ENCODE measurements around the gene PACS1.

The PACS1 gene

DNA sequence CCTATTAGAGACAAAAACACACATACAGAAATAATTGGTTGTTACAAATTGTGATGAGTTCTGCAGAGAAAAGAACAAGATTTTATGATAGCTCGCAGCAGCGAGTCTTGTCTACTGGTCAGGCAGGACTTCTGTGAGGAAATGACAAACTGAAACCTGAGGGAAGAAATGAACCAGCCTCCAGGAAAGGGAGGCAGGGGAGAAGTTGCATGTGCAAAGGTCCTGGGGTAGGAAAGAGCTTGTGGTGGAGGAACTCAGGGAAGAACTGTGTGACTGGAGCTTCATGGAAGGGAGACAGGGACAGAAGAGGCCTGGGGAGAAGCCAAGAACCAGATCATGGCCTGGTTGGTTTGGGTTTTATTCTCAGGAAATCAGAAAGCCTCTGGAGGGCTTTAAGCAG is 189.2 kb downstream of the PACS1 start:
- DNase-seq (ENCODE audit: extremely low spot score): no peak
- ChIA-PET CTCF (interaction anchor here (0.8 to 2.0 kb wide), 3 partner anchors 20 to 37 kb away, joined by 3 to 10 read pairs (median 3); partner anchors contain the start of gene YIF1A), POLR2A (interaction anchor here (2.9 kb wide), 1 partner anchor 30 kb away, joined by 9 read pairs; the partner anchor contains the start of gene YIF1A)
- no peak for TF ChIP-seq NFRKB (IDR thresholded peaks at IDR 0.05)

GRCh38 chr11:66259956-66260355 is 189.9 kb downstream of the PACS1 start:
- no peak for TF ChIP-seq L3MBTL2 (conservative IDR thresholded peaks at IDR 0.05)
- no peak for DNase-seq (ENCODE audit: extremely low spot score)
- CTCF ChIA-PET: interaction anchor here (2.0 kb wide), 1 partner anchor 38 kb away, joined by 10 read pairs; no protein-coding TSS in a partner anchor
- POLR2A ChIA-PET: interaction anchor here (2.9 kb wide), 1 partner anchor 29 kb away, joined by 9 read pairs; the partner anchor contains the start of gene YIF1A

GRCh38 chr11:66261578-66261977 is 191.5 kb downstream of the PACS1 start:
- CTCF ChIA-PET: interaction anchor here (0.9 kb wide), 1 partner anchor 40 kb away, joined by 5 read pairs; no protein-coding TSS in a partner anchor
- POLR2A ChIA-PET: interaction anchor here (2.9 kb wide), 1 partner anchor 27 kb away, joined by 9 read pairs; the partner anchor contains the start of gene YIF1A
- no peak for TF ChIP-seq HDGF (IDR thresholded peaks at IDR 0.05; ENCODE audit: borderline replicate concordance)
- DNase-seq (ENCODE audit: extremely low spot score): no peak

GRCh38 chr11:66262191-66262590 is 192.1 kb downstream of the PACS1 start:
- CTCF ChIA-PET: interaction anchor here (0.9 kb wide), 1 partner anchor 40 kb away, joined by 5 read pairs; no protein-coding TSS in a partner anchor
- TF ChIP-seq L3MBTL2 (conservative IDR thresholded peaks at IDR 0.05) (no peak), ELF4 (IDR thresholded peaks at IDR 0.05) (no peak), SUZ12 (IDR thresholded peaks at IDR 0.05) (no peak), PKNOX1 (IDR thresholded peaks at IDR 0.05) (no peak), HDGF (IDR thresholded peaks at IDR 0.05; ENCODE audit: borderline replicate concordance) (no peak), FOXA1 (IDR thresholded peaks at IDR 0.05) (no peak), SP1 (IDR thresholded peaks at IDR 0.05) (no peak), ZNF384 (IDR thresholded peaks at IDR 0.05) (no peak), NFRKB (IDR thresholded peaks at IDR 0.05) (no peak), BHLHE40 (IDR thresholded peaks at IDR 0.05; ENCODE audit: borderline replicate concordance) (no peak), CTBP1 (IDR thresholded peaks at IDR 0.05; ENCODE audit: borderline replicate concordance) (no peak), FOXM1 (IDR thresholded peaks at IDR 0.05; ENCODE audit: borderline replicate concordance) (no peak), LEF1 (IDR thresholded peaks at IDR 0.05; ENCODE audit: borderline replicate concordance) (no peak), TARDBP (IDR thresholded peaks at IDR 0.05) (no peak), ARNT (IDR thresholded peaks at IDR 0.05) (no peak), FOXK2 (IDR thresholded peaks at IDR 0.05) (no peak)
- POLR2A ChIA-PET: no interaction called here

GRCh38 chr11:66262696-66263095 is 192.6 kb downstream of the PACS1 start:
- CTCF ChIA-PET: no interaction called here
- TF ChIP-seq ELF4 (IDR thresholded peaks at IDR 0.05) (no peak), ZNF384 (IDR thresholded peaks at IDR 0.05) (no peak), SUZ12 (IDR thresholded peaks at IDR 0.05) (no peak)
- POLR2A ChIA-PET: interaction anchor here (0.7 kb wide), 1 partner anchor 26 kb away, joined by 4 read pairs; the partner anchor contains the start of gene YIF1A
- DNase-seq (ENCODE audit: extremely low spot score): no peak

More at GRCh38 chr11:66262191-66262590, 192.1 kb downstream of the PACS1 start:
- DNase-seq (ENCODE audit: extremely low spot score): no peak

DNA sequence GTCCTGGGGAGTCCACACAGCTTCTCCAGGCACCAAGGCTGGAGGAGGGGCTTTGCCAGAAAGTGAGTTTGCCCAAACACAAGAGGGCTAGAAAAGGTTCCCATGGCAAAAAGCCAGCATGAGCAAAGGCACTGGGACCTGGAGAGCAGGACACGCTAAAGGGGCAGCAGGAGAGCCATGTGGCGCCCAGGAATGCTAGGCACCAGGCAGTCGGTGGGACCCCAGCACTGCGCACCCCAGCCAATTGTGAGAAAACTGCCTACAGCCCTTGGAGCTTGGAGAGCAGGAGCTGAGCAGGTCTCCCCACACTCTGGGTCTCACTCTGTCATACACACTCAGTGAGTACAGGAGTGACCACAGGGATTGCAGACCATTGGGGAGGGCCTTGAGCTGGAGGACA is 193.2 kb downstream of the PACS1 start:
- TF ChIP-seq ARNT (IDR thresholded peaks at IDR 0.05) (no peak), ZNF384 (IDR thresholded peaks at IDR 0.05) (no peak), PKNOX1 (IDR thresholded peaks at IDR 0.05) (no peak), SP1 (IDR thresholded peaks at IDR 0.05) (no peak), BHLHE40 (IDR thresholded peaks at IDR 0.05; ENCODE audit: borderline replicate concordance) (no peak), ELF4 (IDR thresholded peaks at IDR 0.05) (no peak), LEF1 (IDR thresholded peaks at IDR 0.05; ENCODE audit: borderline replicate concordance) (no peak), HDGF (IDR thresholded peaks at IDR 0.05; ENCODE audit: borderline replicate concordance) (no peak)
- POLR2A ChIA-PET: interaction anchor here (0.7 kb wide), 1 partner anchor 26 kb away, joined by 4 read pairs; the partner anchor contains the start of gene YIF1A
- DNase-seq (ENCODE audit: extremely low spot score): no peak
- CTCF ChIA-PET: interaction anchor here (0.8 kb wide), 1 partner anchor 41 kb away, joined by 3 read pairs; no protein-coding TSS in a partner anchor

GRCh38 chr11:66263785-66264184 is 193.7 kb downstream of the PACS1 start:
- TF ChIP-seq FOXM1 (IDR thresholded peaks at IDR 0.05; ENCODE audit: borderline replicate concordance): no peak
- TF ChIP-seq LEF1 (IDR thresholded peaks at IDR 0.05; ENCODE audit: borderline replicate concordance): no peak
- TF ChIP-seq ARNT (IDR thresholded peaks at IDR 0.05): no peak
- TF ChIP-seq SP1 (IDR thresholded peaks at IDR 0.05): no peak
- no peak for TF ChIP-seq PKNOX1 (IDR thresholded peaks at IDR 0.05)
- TF ChIP-seq HDGF (IDR thresholded peaks at IDR 0.05; ENCODE audit: borderline replicate concordance): no peak
- no peak for TF ChIP-seq NFRKB (IDR thresholded peaks at IDR 0.05)
- no peak for TF ChIP-seq CTBP1 (IDR thresholded peaks at IDR 0.05; ENCODE audit: borderline replicate concordance)
- TF ChIP-seq ZNF384 (IDR thresholded peaks at IDR 0.05): no peak
- no peak for TF ChIP-seq FOXA1 (IDR thresholded peaks at IDR 0.05)
- no peak for TF ChIP-seq FOXK2 (IDR thresholded peaks at IDR 0.05)
- TF ChIP-seq TARDBP (IDR thresholded peaks at IDR 0.05): no peak
- TF ChIP-seq SUZ12 (IDR thresholded peaks at IDR 0.05): no peak
- TF ChIP-seq BHLHE40 (IDR thresholded peaks at IDR 0.05; ENCODE audit: borderline replicate concordance): no peak
- TF ChIP-seq ELF4 (IDR thresholded peaks at IDR 0.05): no peak
- TF ChIP-seq L3MBTL2 (conservative IDR thresholded peaks at IDR 0.05): no peak
- POLR2A ChIA-PET: no interaction called here
- no peak for DNase-seq (ENCODE audit: extremely low spot score)
- CTCF ChIA-PET: interaction anchor here (0.8 kb wide), 1 partner anchor 42 kb away, joined by 3 read pairs; no protein-coding TSS in a partner anchor

All from HEK293T (cell line).